LNCAP (cell line): ENCODE measurements around the gene HEMK1.

Experiments used
- CTCF ChIP-seq: fragments of 450-650 bp; IDR thresholded peaks from 2 replicates; pipeline ENCODE4 v1.5.1; 2017; ENCODE audit warnings: mild to moderate bottlenecking

HEMK1 gene

GRCh38 chr3:50623840-50624474 lies 54.6 kb downstream of the HEMK1 start:
- no peak for TF ChIP-seq CTCF

- no peak for TF ChIP-seq CTCF
Observed at GRCh38 chr3:50624634-50625033, 55.3 kb downstream of the HEMK1 start.

- no peak for TF ChIP-seq CTCF
Observed at GRCh38 chr3:50625231-50626182, 56.2 kb downstream of the HEMK1 start.

- TF ChIP-seq CTCF = no peak
Observed at GRCh38 chr3:50626401-50626800, 57.1 kb downstream of the HEMK1 start.

- TF ChIP-seq CTCF = no peak
Observed at GRCh38 chr3:50627407-50628051, 58.2 kb downstream of the HEMK1 start.

GRCh38 chr3:50628601-50629000 lies 59.3 kb downstream of the HEMK1 start:
- no peak for TF ChIP-seq CTCF

- TF ChIP-seq CTCF = no peak
Observed at GRCh38 chr3:50630394-50630793, 61.1 kb downstream of the HEMK1 start.
